ENCODE measurements around the gene KCNH6.

KCNH6 gene

GRCh38 chr17:63537991-63538692, 15.0 kb downstream of the KCNH6 start:
- TF ChIP-seq EZH2phosphoT487 (IDR thresholded peaks at IDR 0.05; ENCODE audit: low read length) (no peak), CTCF (IDR thresholded peaks at IDR 0.05; ENCODE audit: low read length) (no peak), EZH2 (optimal IDR thresholded peaks at IDR 0.05; ENCODE audit: low read depth, low read length) (no peak)
- Histone ChIP-seq H4K20me1 (ENCODE audit: insufficient read depth, low read length) (no peaks in the 10 kb centered on the region), H3K9me2 (replicated peaks; ENCODE audit: insufficient read depth, low read length) (no peaks in the 10 kb centered on the region), H3K4me3 (ENCODE audit: low read length) (no peak overlapping the region), H3K4me1 (ENCODE audit: low read length) (no peaks in the 10 kb centered on the region), H3F3A (ENCODE audit: insufficient read depth, low read length) (no peaks in the 10 kb centered on the region), H3K9ac (ENCODE audit: low read length) (no peak overlapping the region), H3K27ac (ENCODE audit: low read length) (no peak overlapping the region), H3K4me2 (ENCODE audit: low read depth, low read length) (peak overlapping the region; percentile 19; the same call in 1 of the 2 replicates), H3K36me3 (replicated peaks; ENCODE audit: insufficient read depth, low read length) (no peaks in the 10 kb centered on the region), H3K9me3 (replicated peaks; ENCODE audit: insufficient read depth, low read length) (no peaks in the 10 kb centered on the region), H2AFZ (ENCODE audit: low read length) (no peak overlapping the region), H3K79me2 (ENCODE audit: low read length) (no peaks in the 10 kb centered on the region), H3K27me3 (replicated peaks; ENCODE audit: insufficient read depth, low read length) (peaks cover 46% of the 10 kb centered on the region)
- no peak for DNase-seq

- peaks cover 46% of the 10 kb centered on the region for H3K27me3 ChIP-seq (replicated peaks; ENCODE audit: insufficient read depth, low read length)
- DNase-seq: no peak
- TF ChIP-seq CTCF (IDR thresholded peaks at IDR 0.05; ENCODE audit: low read length) (no peak), EZH2phosphoT487 (IDR thresholded peaks at IDR 0.05; ENCODE audit: low read length) (no peak), EZH2 (optimal IDR thresholded peaks at IDR 0.05; ENCODE audit: low read depth, low read length) (no peak)
- no peaks in the 10 kb centered on the region for H3K4me1 ChIP-seq (ENCODE audit: low read length)
- H3K36me3 ChIP-seq (replicated peaks; ENCODE audit: insufficient read depth, low read length): no peaks in the 10 kb centered on the region
- no peak overlapping the region for H2AFZ ChIP-seq (ENCODE audit: low read length)
- H3K9ac ChIP-seq (ENCODE audit: low read length): no peak overlapping the region
- no peaks in the 10 kb centered on the region for H4K20me1 ChIP-seq (ENCODE audit: insufficient read depth, low read length)
- peak overlapping the region; percentile 19; the same call in 1 of the 2 replicates for H3K4me2 ChIP-seq (ENCODE audit: low read depth, low read length)
- H3K9me3 ChIP-seq (replicated peaks; ENCODE audit: insufficient read depth, low read length): no peaks in the 10 kb centered on the region
- no peak overlapping the region for H3K27ac ChIP-seq (ENCODE audit: low read length)
- H3K4me3 ChIP-seq (ENCODE audit: low read length): no peak overlapping the region
- H3K79me2 ChIP-seq (ENCODE audit: low read length): no peaks in the 10 kb centered on the region
- no peaks in the 10 kb centered on the region for H3F3A ChIP-seq (ENCODE audit: insufficient read depth, low read length)
- no peaks in the 10 kb centered on the region for H3K9me2 ChIP-seq (replicated peaks; ENCODE audit: insufficient read depth, low read length)
Measured at GRCh38 chr17:63538693-63539595, 15.8 kb downstream of the KCNH6 start.

GRCh38 chr17:63540590-63540989, 17.4 kb downstream of the KCNH6 start:
- H3K9ac ChIP-seq (ENCODE audit: low read length): no peak overlapping the region
- no peak overlapping the region for H3K4me3 ChIP-seq (ENCODE audit: low read length)
- H3K4me2 ChIP-seq (ENCODE audit: low read depth, low read length): no peak overlapping the region
- no peaks in the 10 kb centered on the region for H3K79me2 ChIP-seq (ENCODE audit: low read length)
- H3K4me1 ChIP-seq (ENCODE audit: low read length): no peaks in the 10 kb centered on the region
- H3K9me3 ChIP-seq (replicated peaks; ENCODE audit: insufficient read depth, low read length): no peaks in the 10 kb centered on the region
- no peaks in the 10 kb centered on the region for H3F3A ChIP-seq (ENCODE audit: insufficient read depth, low read length)
- DNase-seq: no peak
- no peaks in the 10 kb centered on the region for H4K20me1 ChIP-seq (ENCODE audit: insufficient read depth, low read length)
- no peaks in the 10 kb centered on the region for H3K36me3 ChIP-seq (replicated peaks; ENCODE audit: insufficient read depth, low read length)
- peaks cover 40% of the 10 kb centered on the region for H3K27me3 ChIP-seq (replicated peaks; ENCODE audit: insufficient read depth, low read length)
- H3K9me2 ChIP-seq (replicated peaks; ENCODE audit: insufficient read depth, low read length): no peaks in the 10 kb centered on the region
- no peak overlapping the region for H3K27ac ChIP-seq (ENCODE audit: low read length)
- no peak for TF ChIP-seq EZH2 (optimal IDR thresholded peaks at IDR 0.05; ENCODE audit: low read depth, low read length)
- TF ChIP-seq CTCF (IDR thresholded peaks at IDR 0.05; ENCODE audit: low read length): no peak
- no peak for TF ChIP-seq EZH2phosphoT487 (IDR thresholded peaks at IDR 0.05; ENCODE audit: low read length)
- H2AFZ ChIP-seq (ENCODE audit: low read length): no peak overlapping the region
